GM20000 (cell line): ENCODE data around the gene JAML.

Source experiments
- DNase-seq: peaks from one replicate; pipeline ENCODE4 v3.0.0; 2012; ENCODE audit warnings: low spot score
- CTCF ChIP-seq: IDR thresholded peaks from 2 replicates; pipeline ENCODE4 v1.5.1; 2012; ENCODE audit warnings: mild to moderate bottlenecking, control low read depth; ENCODE audit errors: extremely low read depth, missing control alignments

The JAML gene

DNA sequence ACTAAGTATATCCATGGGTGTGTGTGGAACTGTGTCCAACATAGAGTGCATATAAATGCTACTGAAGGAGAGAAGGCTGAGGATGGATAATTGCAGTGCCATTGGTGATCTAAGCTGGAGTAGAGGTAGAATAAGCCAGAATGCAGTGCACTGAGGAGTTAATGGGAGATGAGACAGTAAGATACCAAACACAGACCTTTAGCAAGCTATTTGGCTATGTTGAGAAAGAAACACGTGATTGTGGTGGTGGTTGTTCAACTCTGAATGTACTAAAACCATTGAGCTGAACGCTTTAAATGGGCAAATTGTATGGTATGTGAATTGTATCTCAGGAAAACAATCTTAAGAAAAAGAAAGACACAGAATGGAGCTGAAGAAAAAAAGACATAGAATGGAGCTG, 22.8 kb downstream of the JAML start:
- TF ChIP-seq CTCF: no peak
- DNase-seq: no peak

- no peak for DNase-seq
- no peak for TF ChIP-seq CTCF
These were observed 23.7 kb downstream of the JAML start for GRCh38 chr11:118200901-118201680.

- DNase-seq: no peak
These were observed 24.3 kb downstream of the JAML start for GRCh38 chr11:118200497-118200896.

DNA sequence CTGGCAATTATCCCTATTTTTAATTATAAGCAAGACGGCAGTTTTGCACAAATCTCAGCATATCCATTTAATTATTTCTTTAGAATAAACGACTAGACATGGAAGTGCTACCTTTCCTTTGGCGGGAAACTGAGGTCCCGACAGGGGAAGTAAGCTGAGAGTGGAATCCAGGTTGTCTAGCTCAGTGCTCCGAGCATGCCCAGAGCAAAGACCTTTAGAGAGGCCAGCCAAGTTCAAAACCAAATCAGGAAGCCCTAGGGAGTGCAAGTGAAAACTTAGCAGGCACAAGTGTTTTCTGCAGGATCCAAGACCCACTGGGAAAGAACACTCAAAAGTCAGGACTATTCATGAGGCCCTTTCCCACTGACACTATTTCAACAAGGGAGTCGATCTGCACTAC, 25.7 kb downstream of the JAML start:
- DNase-seq: no peak
- TF ChIP-seq CTCF: no peak

More at GRCh38 chr11:118200497-118200896, 24.3 kb downstream of the JAML start:
- no peak for TF ChIP-seq CTCF

- peak; percentile 79 for DNase-seq
These were observed 26.4 kb downstream of the JAML start for GRCh38 chr11:118198370-118198769.

DNA sequence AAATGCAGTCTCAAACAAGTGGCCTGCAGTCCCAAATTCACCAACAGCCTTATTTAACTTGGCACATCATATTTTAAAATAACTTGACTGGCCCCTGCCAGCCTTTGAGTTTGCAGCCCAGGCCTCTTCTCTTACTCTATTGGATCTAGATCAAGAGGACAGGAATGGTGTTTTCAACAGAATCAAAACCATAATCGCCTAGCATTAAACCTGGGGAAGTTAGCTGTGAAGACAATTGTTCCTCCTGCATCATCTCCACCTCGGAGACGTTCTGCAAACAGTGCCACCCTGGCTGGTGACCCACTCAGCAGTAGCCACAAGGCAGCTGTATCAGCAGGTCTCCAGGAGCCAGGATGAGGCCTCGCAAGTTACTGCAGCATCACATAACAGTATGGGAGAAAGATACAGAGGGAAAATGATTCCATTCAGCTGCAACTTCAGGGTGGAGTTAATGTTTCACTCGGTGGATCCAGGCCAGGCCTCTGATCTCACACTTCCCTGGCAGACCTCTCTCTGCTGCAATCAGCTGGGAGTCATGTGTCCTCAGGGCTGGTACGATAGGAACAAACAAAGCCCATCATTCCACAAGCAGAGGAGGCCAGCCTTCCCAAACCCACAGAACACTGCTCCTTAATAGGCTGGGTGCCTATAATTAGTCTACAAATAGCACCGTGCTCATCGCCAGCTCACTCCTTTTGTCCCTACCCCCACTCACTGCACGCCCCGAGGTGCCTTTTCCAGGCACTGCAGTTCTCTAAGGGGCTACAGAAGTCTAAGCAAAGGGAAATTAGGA, 29.8 kb downstream of the JAML start:
- no peak for DNase-seq
- no peak for TF ChIP-seq CTCF

More at GRCh38 chr11:118198370-118198769, 26.4 kb downstream of the JAML start:
- peak; percentile 85 for TF ChIP-seq CTCF
